Measurements from ENCODE around the gene PDE4D. TPM values are rescaled to one million over a fixed set of nuclear protein-coding genes. Genes with fewer than 3 reads are reported as not detected.

PDE4D gene
- total and polyA plus RNA-seq, 12 donors, result 1.2 to 18.9 (median 2.1) TPM

GRCh38 chr5:59005934-59006701 is 887.4 kb downstream of the PDE4D start:
- no peak overlapping the region for H3K4me3 ChIP-seq
- H3K4me1 ChIP-seq (replicated peaks in 1 of 2), result no peaks in the 10 kb centered on the region
- no peaks in the 10 kb centered on the region for H3K9me3 ChIP-seq (replicated peaks in 1 of 3)
- no peak overlapping the region for H3K27ac ChIP-seq
- H3K36me3 ChIP-seq (replicated peaks in 1 of 2), result no peaks in the 10 kb centered on the region
- intact Hi-C loops (cut with DNase I), result loop anchor here in 1 of 2 donors (5.0 kb wide), 1 partner anchor 119 kb away; no protein-coding TSS in a partner anchor
- no peaks in the 10 kb centered on the region for H3K27me3 ChIP-seq
- 95 to 98% (median 96%) methylated on average over 7 of the region's 7 CpGs for WGBS, 4 donors
- no peak for DNase-seq
- TF ChIP-seq POLR2A (IDR thresholded peaks at IDR 0.05) (no peak), CTCF (IDR thresholded peaks at IDR 0.05) (no peak)

GRCh38 chr5:59003641-59004040 is 889.9 kb downstream of the PDE4D start:
- no peak for TF ChIP-seq CTCF (IDR thresholded peaks at IDR 0.05)
- no peak for TF ChIP-seq POLR2A (IDR thresholded peaks at IDR 0.05)
- H3K27ac ChIP-seq, result no peak overlapping the region
- intact Hi-C loops (cut with DNase I), result no loop called here

GRCh38 chr5:59003124-59003523 is 890.4 kb downstream of the PDE4D start:
- Histone ChIP-seq H3K27ac (no peak overlapping the region), H3K9me3 (replicated peaks in 1 of 3) (no peaks in the 10 kb centered on the region), H3K27me3 (no peaks in the 10 kb centered on the region), H3K4me1 (replicated peaks in 1 of 2) (no peaks in the 10 kb centered on the region), H3K4me3 (no peak overlapping the region), H3K36me3 (replicated peaks in 1 of 2) (no peaks in the 10 kb centered on the region)
- 88 to 95% (median 90%) methylated on average over 4 of the region's 4 CpGs for WGBS, 4 donors
- TF ChIP-seq POLR2A (IDR thresholded peaks at IDR 0.05), result no peak
- intact Hi-C loops (cut with DNase I), result no loop called here
- no peak for DNase-seq

More at GRCh38 chr5:59003641-59004040, 889.9 kb downstream of the PDE4D start:
- no peaks in the 10 kb centered on the region for H3K9me3 ChIP-seq (replicated peaks in 1 of 3)
- no peak for DNase-seq
- H3K27me3 ChIP-seq, result no peaks in the 10 kb centered on the region
- no peaks in the 10 kb centered on the region for H3K36me3 ChIP-seq (replicated peaks in 1 of 2)
- H3K4me1 ChIP-seq (replicated peaks in 1 of 2), result no peaks in the 10 kb centered on the region
- 90 to 98% (median 94%) methylated on average over 5 of the region's 5 CpGs for WGBS, 4 donors
- no peak overlapping the region for H3K4me3 ChIP-seq

- intact Hi-C loops (cut with DNase I), result no loop called here
- H3K27ac ChIP-seq, result no peak overlapping the region
- 4 to 100% (median 95%) methylated on average over 1 of the region's 1 CpG for WGBS, 4 donors
Measured at GRCh38 chr5:59002162-59002825, 891.2 kb downstream of the PDE4D start.

More at GRCh38 chr5:59002162-59002825, 891.2 kb downstream of the PDE4D start:
- Histone ChIP-seq H3K4me3 (no peak overlapping the region), H3K9me3 (replicated peaks in 1 of 3) (no peaks in the 10 kb centered on the region), H3K36me3 (replicated peaks in 1 of 2) (no peaks in the 10 kb centered on the region), H3K27me3 (no peaks in the 10 kb centered on the region), H3K4me1 (replicated peaks in 1 of 2) (no peaks in the 10 kb centered on the region)
- DNase-seq, result no peak
- TF ChIP-seq POLR2A (IDR thresholded peaks at IDR 0.05) (no peak), CTCF (IDR thresholded peaks at IDR 0.05) (no peak)
